ENCODE measurements around the gene PHF14. TPM values are rescaled to one million over a fixed set of nuclear protein-coding genes. Genes with fewer than 3 reads are reported as not detected.
"Not testable (repeated sequence)": the region's sequence is repeated elsewhere in the genome, so short reads cannot be mapped to it uniquely, and the experiment has no call there.

PHF14 gene
- 10 to 100 TPM; 10.2 to 23.1 (median 12.6) TPM for polyA plus RNA-seq

GRCh38 chr7:10973061-10973941, at the start of gene PHF14:
TSS of gene PHF14 (plus strand) at chr7:10973872. CDS start at chr7:10974324, 452 bp downstream.
- H3K27ac ChIP-seq (ENCODE audit: low read depth, low read length) = no peak within 1 kb of the TSS
- WGBS, 3 donors = 9 to 16% (median 16%) methylated on average over 39 of the region's 39 CpGs

GRCh38 chr7:10924370-10924769, 49.3 kb upstream of the PHF14 start:
- no peak overlapping the region for H3K27ac ChIP-seq (ENCODE audit: low read depth, low read length)
- 74 to 90% (median 87%) methylated on average over 2 of the region's 2 CpGs for WGBS, 3 donors

- not testable (repeated sequence) for H3K27ac ChIP-seq (ENCODE audit: low read depth, low read length)
- WGBS, 3 donors = 88 to 92% (median 91%) methylated on average over 3 of the region's 3 CpGs
Measured at GRCh38 chr7:10928203-10928602, 45.5 kb upstream of the PHF14 start.

- 91 to 92% (median 92%) methylated on average over 3 of the region's 3 CpGs for WGBS, 3 donors
- H3K27ac ChIP-seq (ENCODE audit: low read depth, low read length) = no peak overlapping the region
Measured at GRCh38 chr7:10930551-10930950, 43.1 kb upstream of the PHF14 start.

- no peak overlapping the region for H3K27ac ChIP-seq (ENCODE audit: low read depth, low read length)
- 88 to 97% (median 96%) methylated on average over 5 of the region's 5 CpGs for WGBS, 3 donors
Measured at GRCh38 chr7:10931161-10931560, 42.5 kb upstream of the PHF14 start.

- H3K27ac ChIP-seq (ENCODE audit: low read depth, low read length) = no peak overlapping the region
Measured at GRCh38 chr7:10934292-10934691, 39.4 kb upstream of the PHF14 start.

- 1 to 3% (median 2%) methylated on average over 18 of the region's 18 CpGs for WGBS, 3 donors
- peak overlapping the region; percentile 62 for H3K27ac ChIP-seq (ENCODE audit: low read depth, low read length)
Measured at GRCh38 chr7:10939237-10939910, 34.3 kb upstream of the PHF14 start.

GRCh38 chr7:10939911-10940703, 33.6 kb upstream of the PHF14 start:
- H3K27ac ChIP-seq (ENCODE audit: low read depth, low read length) = peak overlapping the region; percentile 62
- WGBS, 3 donors = 0 to 1% (median 0%) methylated on average over 59 to 61 of the region's 61 CpGs

- peak overlapping the region; percentile 11 for H3K27ac ChIP-seq (ENCODE audit: low read depth, low read length)
- 13 to 19% (median 17%) methylated on average over 18 of the region's 18 CpGs for WGBS, 3 donors
Measured at GRCh38 chr7:10940704-10941355, 32.8 kb upstream of the PHF14 start.

- WGBS, 3 donors = 30 to 70% (median 63%) methylated on average over 2 of the region's 2 CpGs
- no peak overlapping the region for H3K27ac ChIP-seq (ENCODE audit: low read depth, low read length)
Measured at GRCh38 chr7:10950494-10950893, 23.2 kb upstream of the PHF14 start.

GRCh38 chr7:10950974-10951578, 22.6 kb upstream of the PHF14 start:
- H3K27ac ChIP-seq (ENCODE audit: low read depth, low read length) = not testable (repeated sequence)
- 80 to 89% (median 81%) methylated on average over 4 of the region's 4 CpGs for WGBS, 3 donors

- no peak overlapping the region for H3K27ac ChIP-seq (ENCODE audit: low read depth, low read length)
Measured at GRCh38 chr7:10952588-10952987, 21.1 kb upstream of the PHF14 start.

GRCh38 chr7:10953078-10953750, 20.5 kb upstream of the PHF14 start:
- H3K27ac ChIP-seq (ENCODE audit: low read depth, low read length) = not testable (repeated sequence)
- WGBS, 3 donors = 77 to 88% (median 79%) methylated on average over 4 of the region's 4 CpGs

- H3K27ac ChIP-seq (ENCODE audit: low read depth, low read length) = no peak overlapping the region
- 86 to 93% (median 89%) methylated on average over 4 of the region's 4 CpGs for WGBS, 3 donors
Measured at GRCh38 chr7:10956528-10956927, 17.1 kb upstream of the PHF14 start.

- not testable (repeated sequence) for H3K27ac ChIP-seq (ENCODE audit: low read depth, low read length)
- WGBS, 3 donors = 77 to 100% (median 83%) methylated on average over 1 of the region's 1 CpG
Measured at GRCh38 chr7:10960242-10960641, 13.4 kb upstream of the PHF14 start.

- H3K27ac ChIP-seq (ENCODE audit: low read depth, low read length) = not testable (repeated sequence)
- WGBS, 3 donors = 91 to 99% (median 98%) methylated on average over 4 of the region's 4 CpGs
Measured at GRCh38 chr7:10965016-10965415, 8.7 kb upstream of the PHF14 start.

GRCh38 chr7:10972174-10972573, 1.5 kb upstream of the PHF14 start:
- H3K27ac ChIP-seq (ENCODE audit: low read depth, low read length) = no peak overlapping the region
- 93 to 96% (median 93%) methylated on average over 5 of the region's 5 CpGs for WGBS, 3 donors

Measured in adipose tissue (tissue), 3 donors.